Measurements from ENCODE around the gene POTEG.
"Not testable (repeated sequence)": the region's sequence is repeated elsewhere in the genome, so short reads cannot be mapped to it uniquely, and the experiment has no call there.

POTEG gene

DNA sequence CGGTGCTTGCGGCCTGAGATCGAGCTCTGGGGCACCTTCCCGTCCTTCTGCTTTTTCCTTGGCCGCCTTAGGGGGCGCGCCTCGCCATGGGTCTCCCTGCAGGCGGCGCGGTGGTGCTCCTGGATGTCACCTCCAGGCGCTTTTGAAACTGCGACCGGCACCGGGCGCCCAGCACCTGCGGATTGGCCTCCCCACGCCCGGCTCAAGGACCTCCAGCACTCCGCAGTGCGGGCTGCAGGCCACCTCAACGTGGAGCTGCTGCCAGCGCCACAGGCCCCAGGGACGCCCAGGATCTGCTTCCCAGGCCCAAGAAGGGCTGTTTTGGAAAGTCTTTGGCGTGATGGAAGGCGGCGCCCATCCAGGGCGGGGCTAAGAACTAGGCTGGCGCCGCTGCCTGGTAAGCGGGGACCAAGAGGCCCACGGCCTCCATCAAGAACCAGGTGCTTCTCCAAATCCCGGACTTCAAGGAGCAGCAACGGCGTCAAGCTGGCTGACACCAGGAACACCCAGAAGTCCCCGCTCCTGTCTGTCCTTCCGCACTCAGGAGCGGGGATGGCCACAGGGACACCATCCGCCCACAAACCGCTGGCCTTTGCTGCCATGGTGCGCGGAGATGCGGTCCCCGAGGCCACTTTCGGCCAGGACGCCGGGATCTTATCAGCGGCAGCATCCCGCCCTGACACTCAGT is 61.2 kb downstream of the POTEG start:
- not testable (repeated sequence) for DNase-seq

DNA sequence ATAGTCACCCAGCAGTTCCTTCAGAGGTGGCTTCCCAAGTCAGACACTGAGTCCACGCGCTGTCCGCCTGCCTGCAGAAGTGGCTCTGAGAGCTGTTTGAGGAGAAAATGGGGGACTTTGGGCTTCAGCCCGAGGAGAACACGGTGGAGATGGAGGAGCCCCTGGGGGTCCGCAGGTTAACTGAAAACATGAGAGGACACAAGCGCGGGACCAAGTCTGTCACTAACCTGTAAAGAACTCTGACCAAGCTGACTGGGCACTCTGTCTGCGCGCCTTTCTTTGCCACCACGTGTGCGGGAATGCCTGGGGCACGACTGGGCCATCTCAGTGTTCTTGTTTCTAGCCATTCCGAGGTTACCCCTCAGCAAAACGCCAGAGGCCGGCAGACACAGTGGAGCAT is 62.4 kb downstream of the POTEG start:
- DNase-seq: not testable (repeated sequence)

DNA sequence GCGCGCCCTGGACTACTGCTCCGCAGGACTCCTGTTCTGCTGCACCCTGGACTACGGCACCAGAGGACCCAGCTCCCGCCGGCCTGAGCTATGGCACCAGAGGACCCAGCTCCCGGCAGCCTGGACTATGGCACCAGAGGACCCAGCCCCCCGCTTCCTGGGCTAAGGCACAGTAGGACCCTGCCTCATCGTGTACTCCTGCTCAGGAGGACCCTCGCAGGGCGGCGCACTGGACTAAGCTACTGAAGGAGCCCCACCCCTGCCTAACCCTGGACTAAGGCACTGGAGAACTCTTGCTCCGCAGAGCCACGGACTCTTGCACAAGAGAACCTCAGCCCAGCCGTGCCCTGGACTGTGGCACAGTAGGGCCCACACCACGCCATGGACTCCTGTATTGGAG is 71.3 kb downstream of the POTEG start:
- not testable (repeated sequence) for DNase-seq

DNA sequence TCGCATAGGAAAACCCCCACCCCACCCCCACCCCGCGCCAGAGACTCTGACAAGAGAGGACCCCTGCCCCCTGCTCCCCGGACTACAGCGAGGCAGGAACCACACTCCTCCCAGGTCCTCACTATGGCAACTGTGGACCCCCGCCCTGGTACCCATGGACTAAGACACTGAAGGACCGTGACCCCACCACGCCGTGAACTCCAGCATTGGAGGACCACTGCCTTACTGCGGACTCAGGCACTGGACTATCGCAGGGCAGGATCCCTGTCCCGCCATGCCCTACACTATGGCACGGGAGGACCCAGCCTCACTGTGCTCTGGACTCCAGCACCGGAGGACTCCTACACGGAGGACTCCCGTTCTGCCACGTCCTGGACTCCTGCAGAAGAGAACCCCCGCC is 71.8 kb downstream of the POTEG start:
- DNase-seq: not testable (repeated sequence)

DNA sequence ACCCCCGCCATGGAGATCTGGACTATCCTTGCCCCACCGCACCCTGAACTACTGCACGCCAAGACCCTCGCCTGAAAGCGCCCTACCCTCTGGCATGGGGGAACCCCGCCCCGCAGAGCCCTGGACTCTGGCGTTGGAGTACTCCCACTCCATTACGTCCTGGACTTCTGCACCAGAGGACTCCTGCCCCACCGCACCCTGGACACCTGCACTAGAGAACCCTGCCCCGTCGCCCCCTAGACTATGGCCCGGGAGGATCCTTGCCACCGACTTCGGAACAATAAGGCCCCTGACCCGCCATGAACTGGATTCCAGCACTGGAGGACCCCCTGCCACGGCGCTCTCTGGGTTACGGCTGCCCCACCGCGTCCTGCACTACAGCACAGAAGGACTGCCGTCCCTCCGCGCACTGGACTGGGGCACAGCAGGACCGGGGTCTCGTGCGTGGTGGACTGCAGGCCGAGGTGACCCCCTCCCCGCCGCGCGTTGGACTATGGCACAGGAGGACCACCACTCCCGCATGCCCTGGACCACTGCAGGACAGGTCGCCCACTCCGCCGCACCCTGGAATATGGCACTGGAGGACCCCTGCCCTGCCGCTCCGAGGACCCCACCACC is 72.4 kb downstream of the POTEG start:
- not testable (repeated sequence) for DNase-seq

DNA sequence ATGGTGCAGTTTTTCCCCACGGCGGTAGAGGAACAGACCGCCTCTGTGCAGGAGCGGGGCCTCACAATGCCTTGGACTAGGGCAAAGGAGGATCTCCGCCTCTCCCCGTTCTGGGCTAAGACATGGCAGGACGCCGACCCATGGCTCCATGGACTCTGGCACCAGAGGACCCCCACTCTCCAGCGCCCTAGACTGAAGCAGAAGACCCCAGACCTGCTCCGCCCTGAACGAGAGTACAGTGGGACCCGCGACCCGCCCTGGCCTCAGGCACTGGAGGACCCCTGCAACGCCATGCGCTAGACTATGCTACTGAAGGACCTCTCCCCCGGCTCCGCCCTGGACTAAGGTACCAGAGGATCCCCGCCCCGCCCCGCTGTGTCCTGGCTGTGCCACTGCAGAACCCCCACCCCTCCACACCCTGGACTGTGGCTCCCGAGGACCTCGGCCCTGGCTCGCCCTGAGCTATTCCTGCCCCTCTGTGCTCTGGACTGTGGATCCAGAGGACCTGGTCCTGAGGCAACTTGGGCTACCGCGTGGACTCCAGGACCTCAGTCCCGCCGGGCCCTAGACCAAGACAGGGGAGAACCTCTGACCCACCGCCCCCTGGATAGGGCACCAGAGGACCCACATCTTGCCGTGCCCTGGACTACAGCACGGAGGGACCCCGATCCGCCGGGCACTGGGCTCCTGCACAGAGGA is 73.1 kb downstream of the POTEG start:
- DNase-seq: not testable (repeated sequence)
